ENCODE data around the gene ASMT.
"Not testable (repeated sequence)": the region's sequence is repeated elsewhere in the genome, so short reads cannot be mapped to it uniquely, and the experiment has no call there.

The ASMT gene

DNA sequence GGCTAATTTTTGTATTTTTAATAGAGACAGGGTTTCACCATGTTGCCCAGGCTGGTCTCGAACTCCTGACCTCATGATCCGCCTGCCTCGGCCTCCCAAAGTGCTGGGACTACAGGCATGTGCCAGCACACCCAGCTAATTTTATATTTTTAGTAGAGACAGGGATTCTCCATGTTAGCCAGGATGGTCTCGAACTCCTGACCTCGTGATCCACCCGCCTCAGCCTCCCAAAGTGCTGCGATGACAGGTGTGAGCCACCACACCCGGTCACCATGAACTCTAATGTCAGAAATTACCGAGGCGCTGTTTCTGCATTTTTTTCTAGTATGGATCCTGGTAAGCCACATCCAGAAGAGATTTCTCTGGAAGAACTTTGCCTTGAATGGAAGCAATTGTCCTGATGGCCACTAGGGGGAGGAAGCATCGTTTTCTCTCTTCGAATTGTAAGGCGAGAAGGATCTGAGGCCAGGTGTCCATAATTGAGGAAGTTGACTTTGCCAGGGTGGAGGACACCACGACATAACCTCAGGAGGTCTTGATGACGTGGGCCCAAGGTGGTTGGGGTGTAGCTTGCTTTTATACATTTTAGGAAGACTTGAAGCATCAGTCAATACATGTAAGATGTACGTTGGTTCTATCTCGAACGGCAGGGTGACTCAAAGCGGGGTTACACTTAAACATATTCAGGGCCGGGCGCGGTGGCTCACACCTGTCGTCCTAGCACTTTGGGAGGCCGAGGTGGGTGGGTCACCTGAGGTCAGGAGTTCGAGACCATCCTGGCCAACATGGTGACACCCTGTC, 37.4 kb downstream of the ASMT start:
- DNase-seq = peak in 1 of 2 experiments; percentile 9

DNA sequence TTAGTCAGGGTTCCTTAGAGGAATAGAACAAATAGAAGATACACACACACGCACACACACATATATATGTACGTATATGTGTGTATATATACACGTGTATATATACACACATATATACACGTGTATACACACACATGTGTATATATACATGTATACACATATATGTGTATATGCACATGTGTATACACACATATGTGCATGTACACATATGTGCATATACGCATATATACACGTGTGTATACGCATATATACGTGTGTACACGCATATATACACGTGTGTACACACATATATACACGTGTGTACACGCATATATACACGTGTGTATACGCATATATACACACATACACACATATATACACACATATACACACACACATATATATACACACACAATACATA, 41.5 kb downstream of the ASMT start:
- no peak for DNase-seq

DNA sequence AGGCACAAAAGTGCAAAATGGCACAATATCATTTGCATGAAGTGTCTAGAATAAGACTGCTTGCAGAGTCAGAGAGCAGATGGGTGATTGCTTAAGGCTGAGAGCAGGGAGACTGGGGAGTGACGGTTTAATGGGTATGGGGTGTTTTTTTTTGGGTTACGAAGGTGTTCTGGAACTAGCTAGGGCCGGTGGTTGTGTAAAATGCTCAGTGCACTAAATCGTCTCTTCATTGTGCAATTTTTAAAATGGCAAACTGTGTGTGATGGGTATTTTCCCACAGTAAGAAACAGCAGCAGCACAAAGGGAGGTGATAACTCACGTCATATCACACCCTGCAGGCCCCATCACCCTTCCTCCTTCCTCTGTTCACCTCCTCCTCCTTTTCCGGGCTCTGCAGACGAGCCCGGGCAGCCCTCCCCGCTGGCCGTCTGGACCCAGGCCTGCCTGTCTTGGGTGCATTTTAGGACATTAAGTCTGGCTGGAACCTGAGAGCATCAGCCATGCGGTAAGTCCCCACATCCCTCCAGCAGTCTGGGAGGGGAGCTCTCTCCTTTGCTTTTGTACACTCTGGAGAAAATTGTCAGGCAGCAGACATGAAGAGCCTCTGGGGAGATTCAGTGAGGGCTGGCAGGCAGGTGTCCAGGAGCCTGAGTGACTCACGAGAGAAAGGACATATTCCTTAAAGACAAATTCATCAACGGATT, 42.7 kb downstream of the ASMT start:
- DNase-seq = no peak

DNA sequence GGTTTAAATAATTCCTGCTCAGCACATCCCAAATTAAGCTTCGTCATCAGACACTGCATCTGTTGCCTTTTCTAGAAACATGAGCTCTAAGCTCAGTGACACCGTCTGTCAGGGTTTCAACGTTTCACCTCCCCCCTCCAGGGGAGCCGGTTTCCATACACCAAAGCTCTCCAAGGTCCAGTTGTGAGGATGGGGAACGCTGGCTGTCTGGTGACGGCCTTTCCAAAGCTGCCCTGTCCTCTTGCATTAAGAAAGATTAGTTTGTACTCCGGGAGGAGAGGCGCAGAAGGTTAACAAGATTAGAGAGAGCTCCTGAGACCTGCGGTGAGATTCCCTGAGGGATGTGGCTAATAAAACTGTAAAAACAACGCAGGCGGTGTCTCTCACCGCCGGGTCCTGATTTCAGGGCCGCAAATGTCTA, 43.2 kb downstream of the ASMT start:
- no peak for DNase-seq

DNA sequence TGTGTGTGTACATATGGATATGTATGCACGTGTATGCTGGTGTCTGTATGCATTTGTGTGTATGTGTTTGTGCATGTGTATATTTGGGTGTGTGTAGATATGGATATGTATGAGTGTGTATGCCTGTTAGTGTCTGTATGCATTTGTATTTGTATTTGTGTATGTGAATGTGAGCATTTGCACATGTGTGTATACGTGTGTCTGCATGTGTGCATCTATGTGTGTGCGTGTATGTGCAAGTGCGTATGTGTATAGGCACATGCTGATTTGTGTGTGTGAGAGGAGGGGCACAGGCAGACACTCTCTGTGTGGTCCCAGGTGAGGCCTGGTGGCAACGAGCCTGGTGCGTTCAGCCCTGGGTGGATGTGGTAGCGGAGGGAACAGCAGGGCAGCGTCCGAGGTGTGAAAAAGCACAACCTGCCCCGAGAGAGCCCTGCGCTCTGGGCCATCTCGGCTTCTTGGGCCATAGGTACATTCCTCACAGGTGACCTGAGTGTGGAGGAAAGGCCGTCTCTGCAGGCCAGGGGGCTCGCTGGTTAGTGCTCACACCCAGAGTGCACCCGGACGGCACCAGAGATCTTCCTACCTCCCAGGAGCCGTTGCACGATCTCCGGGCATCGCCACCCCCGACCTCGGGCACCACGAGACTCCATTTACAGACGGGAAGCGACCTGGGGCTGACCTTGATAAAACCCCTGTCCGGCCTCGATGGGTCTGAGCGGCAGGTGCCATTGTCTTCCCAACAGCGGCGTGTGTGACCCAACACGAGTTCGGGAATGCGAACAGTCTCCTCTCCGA, 45.0 kb downstream of the ASMT start:
- no peak for DNase-seq

DNA sequence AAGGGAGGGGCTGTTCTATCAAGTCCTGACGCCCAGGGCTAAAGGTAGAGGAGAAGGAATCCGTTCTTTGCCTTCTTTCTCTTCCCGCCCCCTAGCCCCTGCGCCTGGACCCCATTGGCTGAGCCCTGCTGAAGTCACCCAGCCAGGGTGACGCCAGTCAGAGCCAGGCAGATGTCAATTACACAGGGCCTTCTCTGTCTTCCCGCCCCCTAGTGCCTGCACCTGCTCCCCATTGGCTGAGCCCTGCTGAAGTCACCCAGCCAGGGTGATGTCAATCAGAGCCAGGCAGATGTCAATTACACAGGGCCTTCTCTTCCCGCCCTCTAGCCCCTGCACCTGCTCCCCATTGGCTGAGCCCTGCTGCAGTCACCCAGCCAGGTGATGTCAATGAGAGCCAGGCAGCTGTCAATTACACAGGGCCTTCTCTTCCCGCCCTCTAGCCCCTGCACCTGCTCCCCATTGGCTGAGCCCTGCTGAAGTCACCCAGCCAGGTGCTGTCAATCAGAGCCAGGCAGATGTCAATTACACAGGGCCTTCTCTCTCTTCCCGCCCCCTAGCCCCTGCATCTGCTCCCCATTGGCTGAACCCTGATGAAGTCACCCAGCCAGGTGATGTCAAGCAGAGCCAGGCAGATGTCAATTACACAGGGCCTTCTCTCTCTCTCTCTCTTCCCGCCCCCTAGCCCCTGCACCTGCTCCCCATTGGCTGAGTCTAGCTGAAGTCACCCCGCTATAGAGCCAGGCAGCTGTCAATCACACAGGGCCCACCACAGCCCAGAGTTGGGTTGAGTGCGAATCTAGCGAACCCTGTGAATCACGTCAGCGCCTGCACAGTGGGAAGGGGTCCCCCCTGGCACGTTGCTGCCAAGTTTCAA, 46.4 kb downstream of the ASMT start:
- no peak for DNase-seq

DNA sequence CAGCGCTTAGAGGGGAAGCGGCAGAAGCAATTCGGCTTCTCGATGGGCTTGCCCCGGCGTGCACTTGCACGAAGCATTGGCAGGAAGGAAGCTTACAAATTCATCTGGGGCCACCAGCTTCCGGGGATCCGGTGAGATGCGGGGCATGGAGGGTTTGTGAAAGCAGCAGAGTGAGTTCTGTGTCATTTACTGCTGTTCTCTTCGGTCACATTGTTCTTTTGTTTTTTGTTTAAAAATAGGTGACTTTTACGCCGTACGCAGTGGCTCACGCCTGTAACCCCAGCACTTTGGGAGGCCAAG, 47.0 kb downstream of the ASMT start:
- DNase-seq = no peak

DNA sequence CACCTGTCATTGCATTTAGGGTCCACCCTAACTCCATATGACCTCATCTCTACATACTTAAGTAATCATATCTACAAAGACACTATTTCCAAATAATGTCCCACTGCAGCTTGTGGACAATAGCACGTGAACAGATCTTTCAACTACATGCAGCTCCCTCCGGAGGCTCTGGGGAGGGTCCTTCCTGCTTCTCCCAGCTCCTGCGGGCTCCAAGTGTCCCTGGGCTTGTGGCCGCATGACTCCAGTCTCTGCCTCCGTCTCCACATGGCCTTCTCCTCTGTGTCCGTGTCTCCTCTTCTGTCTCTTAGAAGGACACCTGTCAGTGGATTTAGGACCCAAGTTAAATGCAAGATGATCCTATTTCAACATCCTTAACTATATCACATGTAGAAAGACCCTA, 52.7 kb downstream of the ASMT start:
- DNase-seq = no peak

DNA sequence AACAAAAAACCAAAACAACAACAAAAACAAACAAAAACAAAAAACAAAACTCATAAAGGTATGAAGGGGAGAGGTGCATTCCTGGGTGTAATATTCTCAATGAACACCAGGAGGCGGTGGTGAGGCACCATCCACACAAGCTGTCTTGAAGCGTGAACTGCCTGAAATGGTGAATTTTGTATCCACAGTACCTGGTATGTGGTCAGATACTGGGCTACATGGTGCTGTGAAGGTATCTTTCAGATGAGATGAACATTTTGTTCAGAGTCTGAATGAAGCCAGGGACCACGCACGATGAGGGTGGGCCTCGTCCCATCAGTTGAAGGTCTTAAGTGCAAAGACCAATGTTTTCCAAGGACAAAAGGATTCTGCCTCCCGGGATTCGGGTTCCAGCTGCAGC, 58.5 kb downstream of the ASMT start:
- DNase-seq = no peak

DNA sequence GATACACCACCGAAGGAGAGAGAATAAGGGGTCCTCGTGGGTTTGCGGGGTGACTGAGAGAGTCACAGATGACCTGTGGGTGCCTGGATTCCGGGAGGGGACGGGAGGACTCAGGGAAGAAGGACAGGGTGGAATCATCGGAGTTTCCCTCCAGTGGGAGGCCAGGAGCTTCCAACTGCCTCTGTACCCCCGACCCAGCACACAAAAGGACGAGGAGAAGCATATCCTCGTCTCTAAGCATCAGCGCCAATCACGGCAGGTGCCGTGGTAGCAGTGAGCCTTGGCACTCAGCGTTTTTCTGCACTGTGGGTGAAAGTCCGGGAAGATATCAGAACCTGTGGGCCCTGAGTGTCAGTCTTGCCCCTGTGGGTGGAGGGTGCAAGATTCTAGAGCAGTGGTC, 62.0 kb downstream of the ASMT start:
- DNase-seq = no peak

DNA sequence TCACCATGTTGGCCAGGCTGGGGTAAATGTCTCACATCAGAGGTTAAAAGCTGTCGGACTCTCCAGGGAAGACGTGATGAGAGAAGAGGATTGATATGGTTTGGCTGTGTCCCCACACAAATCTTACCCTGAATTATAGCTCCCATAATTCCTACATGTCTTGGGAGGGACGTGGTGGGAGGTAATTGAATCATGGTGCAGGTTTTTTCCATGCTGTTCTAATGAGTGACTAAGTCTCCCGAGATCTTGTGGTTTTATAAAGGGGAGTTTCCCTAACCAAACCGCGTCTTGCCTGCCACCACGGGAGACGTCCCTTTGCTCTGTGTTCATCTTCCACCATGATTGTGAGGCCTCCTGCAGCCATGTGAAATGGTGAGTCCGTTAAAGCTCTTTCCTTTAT, 64.4 kb downstream of the ASMT start:
- no peak for DNase-seq

DNA sequence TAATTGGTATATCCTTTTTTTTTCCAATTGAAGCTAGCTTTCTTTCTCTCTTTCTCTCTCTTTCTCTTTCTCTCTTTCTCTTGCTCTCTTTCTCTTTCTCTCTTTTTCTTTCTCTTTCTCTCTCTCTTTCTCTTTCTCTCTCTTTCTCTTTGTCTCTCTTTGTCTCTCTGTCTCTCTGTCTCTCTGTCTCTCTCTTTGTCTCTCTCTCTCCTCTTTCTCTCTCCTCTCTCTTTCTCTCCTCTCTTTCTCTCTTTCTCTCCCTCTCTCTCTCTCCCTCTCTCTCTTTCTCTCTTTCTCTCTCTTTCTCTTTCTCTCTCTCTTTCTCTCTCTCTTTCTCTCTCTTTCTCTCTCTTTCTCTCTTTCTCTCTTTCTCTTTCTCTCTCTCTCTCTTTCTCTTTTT, 66.6 kb downstream of the ASMT start:
- no peak for DNase-seq

DNA sequence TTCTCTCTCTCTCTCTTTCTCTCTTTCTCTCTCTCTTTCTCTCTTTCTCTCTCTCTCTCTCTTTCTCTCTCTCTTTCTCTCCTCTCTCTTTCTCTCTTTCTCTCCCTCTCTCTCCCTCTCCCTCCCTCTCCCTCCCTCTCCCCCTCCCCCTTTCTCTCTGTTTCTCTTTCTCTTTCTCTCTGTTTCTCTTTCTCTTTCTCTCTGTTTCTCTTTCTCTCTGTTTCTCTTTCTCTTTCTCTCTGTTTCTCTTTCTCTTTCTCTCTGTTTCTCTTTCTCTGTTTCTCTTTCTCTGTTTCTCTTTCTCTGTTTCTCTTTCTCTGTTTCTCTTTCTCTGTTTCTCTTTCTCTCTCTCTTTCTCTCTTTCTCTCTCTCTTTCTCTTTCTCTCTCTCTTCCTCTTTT, 67.0 kb downstream of the ASMT start:
- not testable (repeated sequence) for DNase-seq

DNA sequence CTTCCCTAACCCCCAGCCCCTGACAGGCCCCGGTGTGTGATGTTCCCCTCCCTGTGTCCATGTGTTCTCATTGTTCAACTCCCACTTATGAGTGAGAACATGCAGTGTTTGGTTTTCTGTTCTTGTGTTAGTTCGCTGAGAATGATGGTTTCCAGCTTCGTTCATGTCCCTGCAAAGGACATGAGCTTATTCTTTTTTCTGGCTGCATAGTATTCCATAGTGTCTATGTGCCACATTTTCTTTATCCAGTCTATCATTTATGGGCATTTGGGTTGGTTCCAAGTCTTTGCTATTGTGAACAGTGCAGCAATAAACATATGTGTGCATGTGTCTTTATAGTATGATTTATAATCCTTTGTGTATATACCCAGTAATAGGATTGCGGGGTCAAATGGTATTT, 67.6 kb downstream of the ASMT start:
- not testable (repeated sequence) for DNase-seq

DNA sequence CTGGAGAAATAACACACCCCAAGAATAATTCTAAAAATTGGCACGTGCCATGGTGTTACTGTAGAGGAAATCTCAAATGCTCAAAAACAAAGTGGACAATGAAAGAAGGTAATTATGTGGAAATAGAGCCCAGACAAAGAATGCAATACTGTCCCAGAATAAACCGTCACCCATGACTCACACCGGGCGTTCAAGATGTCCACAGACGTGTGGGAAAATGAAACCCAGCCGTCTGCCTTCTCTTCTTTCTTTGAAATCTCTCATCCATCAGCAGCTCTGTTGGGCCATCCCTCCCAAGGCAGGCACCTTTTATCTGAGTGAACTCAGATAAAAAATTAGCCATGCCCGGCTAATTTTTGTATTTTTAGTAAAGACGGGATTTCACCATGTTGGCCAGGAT, 70.0 kb downstream of the ASMT start:
- not testable (repeated sequence) for DNase-seq

DNA sequence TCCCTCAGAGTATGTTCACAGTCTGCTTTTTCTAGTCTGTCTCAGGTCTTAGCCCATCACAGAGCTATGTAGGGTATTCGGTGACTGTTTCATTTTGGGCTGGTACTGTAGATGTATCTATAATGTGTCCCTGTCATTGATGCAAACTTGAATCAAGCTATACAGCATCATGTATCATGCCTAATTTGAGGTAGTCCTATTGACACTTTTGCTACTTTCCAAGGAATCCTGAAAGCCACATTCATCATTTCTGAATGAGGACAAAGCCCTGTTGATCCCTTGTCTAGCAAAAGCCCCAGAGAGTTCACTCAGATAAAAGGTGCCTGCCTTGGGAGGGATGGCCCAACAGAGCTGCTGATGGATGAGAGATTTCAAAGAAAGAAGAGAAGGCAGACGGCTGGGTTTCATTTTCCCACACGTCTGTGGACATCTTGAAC, 70.6 kb downstream of the ASMT start:
- not testable (repeated sequence) for DNase-seq

DNA sequence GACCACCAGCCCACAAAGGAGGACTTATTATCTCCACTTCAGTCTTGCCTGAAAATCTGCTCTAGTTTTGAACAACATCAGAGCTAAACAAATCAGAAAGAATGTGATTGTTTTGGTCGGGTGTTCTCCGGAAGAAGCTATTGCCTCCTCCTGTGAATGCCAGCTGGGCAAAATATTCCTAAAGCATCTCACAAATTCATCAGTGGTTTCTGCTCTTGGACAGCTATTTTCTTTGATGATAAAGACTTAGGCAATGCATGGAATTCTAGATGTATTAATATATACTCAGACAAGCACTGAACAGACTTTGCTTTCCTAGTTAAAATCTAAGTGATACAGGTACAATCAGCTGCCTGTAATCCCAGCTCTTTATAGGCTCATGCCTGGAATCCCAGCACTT, 71.8 kb downstream of the ASMT start:
- DNase-seq = peak; percentile 0 to 5

All from SW 1271 (cell line).